ENCODE measurements around the gene ALDH1L1. TPM values are rescaled to one million over a fixed set of nuclear protein-coding genes. Genes with fewer than 3 reads are reported as not detected.

Gene ALDH1L1
- total RNA-seq, 1 donor from 2014 or later, result 36.1 TPM

- Histone ChIP-seq H3K27me3 (no peaks in the 10 kb centered on the region), H3K4me1 (peaks cover 0 to 3% of the 10 kb centered on the region in 2 donors), H3K27ac (no peak overlapping the region), H3K9me3 (no peaks in the 10 kb centered on the region), H3K4me3 (no peak overlapping the region), H3K36me3 (no peaks in the 10 kb centered on the region)
- intact Hi-C loops (cut with DNase I), result no loop called here
- DNase-seq (ENCODE audit: low spot score in 2 of 2), result no peak
- TF ChIP-seq CTCF (IDR thresholded peaks at IDR 0.05), result no peak
Observed at GRCh38 chr3:126194713-126195305, 14.4 kb upstream of the ALDH1L1 start.

- no peaks in the 10 kb centered on the region for H3K27me3 ChIP-seq
- H3K4me1 ChIP-seq, result no peaks in the 10 kb centered on the region
- H3K4me3 ChIP-seq, result no peak overlapping the region
- no peaks in the 10 kb centered on the region for H3K36me3 ChIP-seq
- DNase-seq (ENCODE audit: low spot score in 2 of 2), result no peak
- no peaks in the 10 kb centered on the region for H3K9me3 ChIP-seq
- TF ChIP-seq CTCF (IDR thresholded peaks at IDR 0.05), result no peak
- intact Hi-C loops (cut with DNase I), result no loop called here
- H3K27ac ChIP-seq, result no peak overlapping the region
Observed at GRCh38 chr3:126191246-126191645, 10.9 kb upstream of the ALDH1L1 start.

- no peak for DNase-seq (ENCODE audit: low spot score in 2 of 2)
- H3K36me3 ChIP-seq, result no peaks in the 10 kb centered on the region
- H3K4me3 ChIP-seq, result no peak overlapping the region
- intact Hi-C loops (cut with DNase I), result no loop called here
- no peak overlapping the region for H3K27ac ChIP-seq
- no peak for TF ChIP-seq CTCF (IDR thresholded peaks at IDR 0.05)
- H3K4me1 ChIP-seq, result no peaks in the 10 kb centered on the region
- H3K27me3 ChIP-seq, result no peaks in the 10 kb centered on the region
- H3K9me3 ChIP-seq, result no peaks in the 10 kb centered on the region
Observed at GRCh38 chr3:126187920-126188319, 7.5 kb upstream of the ALDH1L1 start.

GRCh38 chr3:126186749-126187148 is 6.4 kb upstream of the ALDH1L1 start:
- Histone ChIP-seq H3K4me3 (no peak overlapping the region), H3K27me3 (no peaks in the 10 kb centered on the region), H3K36me3 (no peaks in the 10 kb centered on the region), H3K4me1 (no peaks in the 10 kb centered on the region), H3K27ac (no peak overlapping the region), H3K9me3 (no peaks in the 10 kb centered on the region)
- TF ChIP-seq CTCF (IDR thresholded peaks at IDR 0.05), result no peak
- DNase-seq (ENCODE audit: low spot score in 2 of 2), result no peak
- intact Hi-C loops (cut with DNase I), result no loop called here

GRCh38 chr3:126186271-126186670 is 5.9 kb upstream of the ALDH1L1 start:
- Histone ChIP-seq H3K27me3 (no peaks in the 10 kb centered on the region), H3K36me3 (no peaks in the 10 kb centered on the region), H3K4me1 (peaks cover 1% of the 10 kb centered on the region in 2 donors), H3K9me3 (no peaks in the 10 kb centered on the region), H3K27ac (no peak overlapping the region), H3K4me3 (no peak overlapping the region)
- no peak for DNase-seq (ENCODE audit: low spot score in 2 of 2)
- intact Hi-C loops (cut with DNase I), result no loop called here
- no peak for TF ChIP-seq CTCF (IDR thresholded peaks at IDR 0.05)

Data from ascending aorta (tissue), 2 donors.